NK-92 (cell line): ENCODE measurements around the gene DGCR8.

ENCODE experiments used
- DNase-seq: peaks from one replicate; lab custom pipeline; 2025; ENCODE audit not compliant: unreplicated experiment; lab: John Stamatoyannopoulos, UW

The DGCR8 gene

DNA sequence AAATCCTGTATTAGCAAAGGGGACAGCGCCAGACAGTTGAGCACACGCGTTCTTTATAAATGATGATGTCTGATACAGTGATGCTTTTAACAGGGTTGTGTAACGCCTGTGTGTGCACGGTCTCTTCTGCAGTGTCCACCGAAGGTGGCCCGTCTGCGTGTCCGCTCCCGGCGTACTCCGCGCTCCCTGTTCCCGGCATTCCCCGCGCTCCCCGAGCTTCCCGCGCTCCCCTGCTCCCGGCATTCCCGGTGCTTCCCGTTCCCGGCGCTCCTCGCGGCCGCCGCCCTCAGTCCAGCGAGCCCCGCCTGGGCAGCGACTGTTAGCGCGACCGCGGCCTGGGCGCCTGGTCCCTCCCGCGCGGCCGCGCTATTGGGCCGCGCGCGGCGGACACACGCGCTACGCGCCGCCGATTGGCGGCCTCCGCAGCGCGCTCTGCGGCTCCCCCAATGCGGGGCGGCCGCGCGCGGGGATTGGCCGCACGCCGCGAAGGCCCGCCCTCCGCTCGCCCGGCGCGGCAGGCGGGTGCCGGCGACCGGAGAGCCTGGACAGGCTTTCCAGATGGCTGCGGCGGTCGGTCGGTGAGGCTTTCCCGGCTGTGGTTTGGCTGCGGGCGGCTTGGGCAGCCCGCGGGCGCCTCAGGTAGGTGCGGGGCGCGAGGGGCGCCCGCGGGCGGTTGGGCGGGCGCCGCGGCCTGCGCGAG, at the start of gene DGCR8:
TSS of gene DGCR8 (plus strand) at position 497 of the 700 bp plus-strand sequence. CDS start 5,723 bp downstream, outside the sequence.
- no peak for DNase-seq

DNA sequence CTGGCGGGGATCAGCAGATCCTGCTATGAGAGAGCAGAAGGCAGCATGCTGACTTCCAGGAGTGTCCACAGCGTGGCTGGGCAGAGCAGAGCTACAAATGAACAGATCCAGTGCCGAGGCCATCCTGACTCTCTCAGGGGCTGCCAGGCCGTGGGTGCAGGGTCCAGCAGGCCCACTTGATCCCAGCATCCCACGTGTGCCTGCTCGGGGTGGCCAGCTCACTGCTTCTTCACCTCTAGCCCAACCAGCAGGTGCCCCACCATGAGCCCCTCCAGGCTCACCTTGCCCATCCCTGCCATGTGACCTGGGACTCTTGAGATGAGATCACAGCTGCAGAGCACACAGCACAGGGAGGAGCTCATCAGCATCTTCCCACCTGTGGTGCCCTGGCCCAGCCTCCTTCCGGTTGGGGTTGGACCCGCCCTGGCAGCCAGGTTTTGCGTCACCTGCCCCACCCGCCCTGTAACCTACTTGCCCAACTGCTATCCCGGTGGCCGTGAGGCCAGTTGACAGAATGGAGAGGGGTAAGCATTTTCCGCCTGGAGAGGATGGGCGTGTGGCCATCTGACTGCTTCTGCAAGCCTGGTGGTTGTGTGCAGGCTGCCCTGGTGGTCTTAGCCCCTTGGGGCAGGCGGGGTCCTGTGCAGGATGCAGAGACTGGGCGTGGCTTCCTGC, 48.2 kb upstream of the DGCR8 start:
- no peak for DNase-seq

DNA sequence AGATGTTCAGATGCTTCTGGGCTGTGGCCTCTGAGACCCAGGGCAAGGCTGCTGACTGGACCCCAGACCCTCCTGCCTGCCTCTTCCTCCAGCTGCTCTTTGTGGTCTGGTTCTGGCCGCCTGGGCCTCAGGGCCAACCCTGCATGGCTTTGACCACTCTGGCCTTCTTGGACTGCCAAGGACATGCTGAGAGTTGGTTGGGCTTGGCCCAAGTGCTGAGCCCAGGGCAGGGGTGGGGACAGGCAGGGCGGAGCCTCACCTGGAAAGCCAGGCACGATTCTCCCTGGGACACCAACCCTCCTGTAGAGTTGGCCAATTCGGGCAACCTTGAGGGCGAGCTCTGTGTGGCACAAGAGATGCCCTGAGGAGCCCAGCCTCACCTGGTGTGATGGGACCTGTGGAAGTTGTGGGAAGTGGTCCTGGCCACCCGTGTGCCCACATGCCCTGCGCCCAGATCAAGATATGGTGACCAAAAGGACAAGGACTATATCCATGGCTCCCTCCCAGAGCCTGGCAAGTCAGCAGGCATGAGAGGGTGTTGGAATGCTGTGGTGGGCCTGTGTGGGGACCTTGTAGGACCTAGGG, 47.5 kb upstream of the DGCR8 start:
- no peak for DNase-seq

DNA sequence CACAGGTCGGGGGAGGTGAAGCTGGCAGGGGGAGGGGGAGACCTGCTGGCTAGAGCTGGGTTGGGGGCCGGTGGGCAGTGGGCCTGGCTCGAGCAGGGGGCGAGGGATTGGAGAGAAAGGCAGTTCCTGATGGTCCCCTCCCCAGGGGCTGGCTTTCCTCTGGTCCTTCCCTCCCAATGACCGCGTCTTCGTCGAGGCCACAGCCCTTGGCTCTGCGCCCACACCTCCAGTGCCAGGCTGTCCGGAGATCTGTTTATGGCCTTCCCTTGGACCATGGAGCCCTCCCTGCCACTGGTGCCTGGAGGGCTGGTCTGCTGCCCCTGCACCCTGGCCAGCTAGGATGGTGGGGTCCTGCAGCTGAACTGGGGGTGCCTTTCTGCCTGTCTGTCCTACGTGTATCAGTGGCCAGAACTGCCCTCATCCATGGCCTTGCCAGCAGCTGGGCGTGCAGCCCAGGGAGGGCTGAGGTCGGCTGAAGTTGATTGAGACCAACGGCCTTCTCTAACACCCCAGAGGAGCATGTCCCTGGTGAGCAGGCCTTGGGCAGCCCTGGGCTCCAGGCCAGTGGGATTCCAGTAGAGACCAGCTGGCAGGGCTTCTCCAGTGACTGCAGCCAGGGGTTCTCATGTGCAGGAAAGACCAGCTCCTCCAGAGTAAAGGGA, 46.9 kb upstream of the DGCR8 start:
- DNase-seq, result no peak

DNA sequence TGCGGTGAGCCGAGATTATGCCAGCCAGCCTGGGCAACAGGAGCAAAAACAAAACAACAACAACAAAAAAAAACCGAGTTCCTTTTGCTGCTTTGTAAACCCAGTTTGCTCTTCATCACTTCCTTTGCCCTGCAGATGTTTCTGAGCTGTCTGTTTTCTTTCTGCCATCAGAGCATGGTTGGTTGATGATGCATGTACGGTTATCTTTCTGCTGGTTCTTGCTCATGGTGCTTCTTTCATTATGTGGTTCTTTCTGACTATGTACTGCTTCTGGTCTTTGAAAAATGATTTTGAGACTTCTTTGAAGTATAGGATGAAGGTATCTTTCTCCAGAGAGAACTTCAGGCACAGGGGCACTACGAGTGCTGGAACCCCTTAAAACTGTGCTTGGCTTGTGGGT, 45.9 kb upstream of the DGCR8 start:
- DNase-seq, result no peak

DNA sequence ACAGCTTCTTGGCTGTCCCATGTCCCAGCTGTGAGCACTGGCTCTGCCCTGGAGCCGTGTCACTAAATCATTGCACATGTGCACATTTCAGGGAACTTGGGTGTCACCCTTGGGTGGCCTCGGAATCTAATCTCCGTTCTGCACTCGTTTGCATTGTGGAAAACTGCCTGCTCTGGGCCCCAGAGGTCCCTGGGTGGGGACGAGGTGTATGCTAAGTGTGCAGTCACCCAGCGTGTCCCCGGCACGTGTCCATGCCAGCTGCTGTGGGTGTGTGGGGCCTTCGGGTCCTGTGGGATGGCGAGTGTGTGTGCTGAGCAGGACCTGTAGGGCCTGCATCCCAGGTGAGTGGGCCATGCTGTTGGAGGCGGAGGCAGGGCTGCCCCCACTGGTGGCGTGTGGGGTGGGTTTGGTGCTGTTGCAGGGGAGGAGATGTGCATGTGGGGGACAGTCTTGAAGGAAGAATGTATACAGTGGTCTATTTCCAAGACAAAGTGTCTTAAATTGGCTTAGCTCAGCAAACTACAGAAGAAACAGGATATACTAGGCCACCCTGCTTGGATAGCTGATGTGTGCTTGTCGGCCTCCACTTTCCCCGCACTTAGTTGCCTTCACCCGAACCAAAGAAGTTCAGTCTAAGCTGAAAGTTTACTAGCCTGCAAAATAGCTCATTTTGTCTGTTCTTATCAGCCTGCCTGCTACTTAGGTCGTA, 44.5 kb upstream of the DGCR8 start:
- DNase-seq, result no peak

DNA sequence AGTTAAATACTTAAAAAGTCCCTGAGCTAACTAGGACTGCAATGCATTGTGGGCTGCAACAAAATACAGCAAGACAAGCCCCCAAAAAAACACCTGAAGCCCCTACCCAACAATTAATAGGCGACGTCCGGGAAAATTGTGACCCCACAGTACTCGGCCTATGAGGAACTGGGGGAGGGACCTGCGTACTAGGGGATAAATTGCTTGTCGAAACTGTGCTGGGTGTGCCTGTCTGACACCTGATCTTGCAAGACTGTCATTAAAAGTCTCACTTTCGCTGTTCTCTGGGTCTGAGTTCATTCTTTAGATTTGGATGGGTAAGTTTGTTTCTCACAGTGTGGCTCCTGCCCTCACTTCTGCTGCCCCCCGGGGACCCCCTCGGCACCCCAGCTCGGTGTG, 44.0 kb upstream of the DGCR8 start:
- DNase-seq, result no peak

DNA sequence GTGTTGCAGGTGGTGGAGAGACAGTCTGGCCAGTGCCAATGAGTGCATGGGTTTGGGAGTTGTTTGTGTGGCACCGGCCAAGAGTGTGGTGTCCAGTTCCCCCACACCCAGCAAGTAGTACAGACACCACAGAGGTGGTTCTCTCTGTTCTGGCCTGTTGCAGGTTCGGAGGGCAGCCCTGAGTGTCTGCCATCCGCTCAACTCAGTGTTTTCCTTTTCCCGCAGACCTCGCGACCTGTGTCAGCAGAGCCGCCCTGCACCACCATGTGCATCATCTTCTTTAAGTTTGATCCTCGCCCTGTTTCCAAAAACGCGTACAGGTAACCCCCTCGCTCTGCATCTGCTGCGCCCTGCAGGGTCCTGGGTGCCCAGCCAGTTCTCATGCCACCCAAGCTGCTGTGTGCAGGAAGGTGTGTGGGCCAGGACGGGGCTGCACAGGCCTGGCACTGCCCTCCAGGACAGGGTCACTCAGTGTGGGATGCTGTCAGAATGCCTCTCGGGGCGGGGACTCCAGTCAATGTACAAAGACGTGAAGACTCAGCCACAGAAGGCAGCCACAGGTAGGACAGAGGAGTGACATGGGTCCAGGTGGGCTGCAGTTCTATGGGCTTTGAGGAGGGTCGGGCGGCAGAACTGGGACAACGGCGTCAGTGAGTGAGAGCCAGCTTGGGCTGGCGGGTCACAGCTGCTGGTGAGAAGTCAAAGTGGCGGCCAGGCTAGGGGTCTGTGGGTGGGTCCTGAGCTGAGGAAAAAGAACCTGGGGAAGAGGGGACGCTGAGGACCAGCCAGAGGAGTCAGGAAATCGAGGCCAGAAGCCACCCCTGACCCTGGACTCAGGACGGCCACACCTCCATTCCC, 43.3 kb upstream of the DGCR8 start:
- no peak for DNase-seq

DNA sequence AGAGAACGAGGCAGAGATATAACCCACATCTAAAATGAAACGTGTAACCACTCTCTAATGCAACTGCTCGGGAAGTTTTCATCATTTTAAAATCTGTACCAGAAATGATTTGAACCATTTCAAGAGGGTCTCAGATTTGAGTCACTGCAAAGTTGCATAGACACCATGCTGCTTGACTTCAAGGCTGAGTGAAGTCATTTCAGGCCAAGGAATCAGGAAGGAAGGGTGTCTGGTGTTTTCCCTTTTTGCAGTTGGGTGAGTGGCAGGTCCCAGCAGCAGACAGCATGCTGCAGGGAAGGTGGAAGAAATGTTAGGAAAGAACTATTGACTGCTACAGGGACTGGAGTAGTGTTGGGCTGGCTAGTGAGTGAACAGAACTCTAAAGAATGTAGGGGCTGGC, 42.6 kb upstream of the DGCR8 start:
- DNase-seq, result no peak

DNA sequence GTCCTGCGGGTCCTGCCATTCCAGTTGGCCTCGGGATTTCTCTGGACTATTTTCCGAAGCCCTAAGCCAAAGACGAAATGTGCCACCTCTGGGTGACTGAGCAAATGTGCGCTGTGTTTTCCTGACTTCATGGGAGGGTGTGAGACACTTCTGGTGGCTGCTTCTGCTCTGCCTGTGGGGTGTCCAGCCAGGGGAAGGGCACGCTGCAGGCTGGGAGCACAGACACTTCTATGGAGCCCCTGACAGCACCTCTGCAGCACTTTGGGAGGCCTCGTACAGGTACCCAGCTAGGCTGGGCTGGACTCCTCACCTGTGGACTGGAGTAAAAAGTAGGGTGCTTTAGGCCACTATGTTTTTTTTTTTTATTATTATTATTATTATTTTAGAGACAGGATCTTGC, 41.5 kb upstream of the DGCR8 start:
- DNase-seq, result no peak

DNA sequence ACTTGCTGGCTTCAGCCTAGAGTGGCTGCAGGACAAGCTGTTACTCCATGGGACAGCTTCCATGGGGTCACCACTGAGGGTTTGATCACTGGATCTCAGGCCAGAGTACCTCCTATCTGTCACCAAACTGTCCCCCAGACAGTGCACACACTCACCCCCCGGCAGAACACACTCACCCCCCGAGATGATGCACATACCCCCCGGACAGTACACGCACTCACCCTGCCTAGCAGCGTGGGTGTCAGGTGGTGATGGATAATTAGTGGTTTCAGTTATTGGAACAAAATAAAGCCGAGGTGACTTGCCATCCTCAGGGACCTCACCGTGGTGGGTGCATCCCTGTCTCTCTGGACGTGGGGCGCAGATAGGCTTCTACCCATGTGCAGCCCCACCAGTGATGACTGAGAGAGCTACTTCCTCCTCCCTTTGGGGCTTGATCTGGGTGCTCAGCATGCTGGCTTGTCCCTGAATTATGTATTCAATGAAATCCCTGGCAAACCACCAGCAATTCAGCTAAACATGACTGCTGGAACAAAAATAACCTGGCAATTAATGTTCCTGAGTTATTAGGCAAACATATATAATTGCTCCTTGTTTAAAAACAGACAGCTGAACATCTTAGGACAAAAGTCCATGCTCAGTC, 40.2 kb upstream of the DGCR8 start:
- no peak for DNase-seq

DNA sequence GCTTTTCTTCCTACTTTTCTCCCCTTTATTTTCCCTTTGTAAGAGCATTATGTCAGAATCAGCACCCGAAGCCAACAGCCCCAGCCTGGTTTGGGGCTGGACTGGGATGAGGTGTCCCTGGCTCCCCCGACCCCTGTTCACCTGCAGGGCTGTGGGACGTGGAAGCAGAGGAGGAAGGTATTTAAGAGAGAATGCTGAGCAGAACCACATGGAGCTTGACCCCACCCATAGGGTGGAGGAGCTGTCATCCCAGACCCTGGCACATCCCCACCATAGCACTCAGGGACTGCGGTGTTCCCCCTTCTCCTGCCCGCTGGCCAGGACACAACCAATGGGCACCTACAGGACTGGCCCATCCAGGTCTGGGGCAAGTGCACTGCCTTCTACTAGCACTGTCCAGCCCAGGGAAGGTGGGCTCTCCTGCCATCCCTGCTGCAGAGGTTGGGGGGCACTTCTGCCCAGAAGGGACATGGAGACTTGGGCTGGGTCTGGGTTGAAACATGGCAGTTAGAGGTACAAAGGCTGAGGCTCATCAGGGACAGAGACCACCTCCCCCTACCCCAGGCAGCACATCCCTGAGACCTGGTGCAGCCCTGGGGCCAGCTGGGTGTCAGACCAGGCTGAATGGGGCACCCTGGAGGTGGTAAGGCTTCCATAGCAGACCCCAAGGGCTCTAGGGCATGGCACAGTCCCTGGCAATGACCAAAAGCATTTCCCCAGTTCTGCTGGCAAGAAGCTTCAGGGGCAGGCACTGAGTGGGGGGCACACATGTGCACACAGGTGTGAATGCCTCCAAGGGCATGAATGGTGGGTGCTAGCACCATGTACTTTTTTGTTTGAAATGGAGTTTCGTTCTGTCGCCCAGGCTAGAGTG, 39.5 kb upstream of the DGCR8 start:
- DNase-seq, result no peak

DNA sequence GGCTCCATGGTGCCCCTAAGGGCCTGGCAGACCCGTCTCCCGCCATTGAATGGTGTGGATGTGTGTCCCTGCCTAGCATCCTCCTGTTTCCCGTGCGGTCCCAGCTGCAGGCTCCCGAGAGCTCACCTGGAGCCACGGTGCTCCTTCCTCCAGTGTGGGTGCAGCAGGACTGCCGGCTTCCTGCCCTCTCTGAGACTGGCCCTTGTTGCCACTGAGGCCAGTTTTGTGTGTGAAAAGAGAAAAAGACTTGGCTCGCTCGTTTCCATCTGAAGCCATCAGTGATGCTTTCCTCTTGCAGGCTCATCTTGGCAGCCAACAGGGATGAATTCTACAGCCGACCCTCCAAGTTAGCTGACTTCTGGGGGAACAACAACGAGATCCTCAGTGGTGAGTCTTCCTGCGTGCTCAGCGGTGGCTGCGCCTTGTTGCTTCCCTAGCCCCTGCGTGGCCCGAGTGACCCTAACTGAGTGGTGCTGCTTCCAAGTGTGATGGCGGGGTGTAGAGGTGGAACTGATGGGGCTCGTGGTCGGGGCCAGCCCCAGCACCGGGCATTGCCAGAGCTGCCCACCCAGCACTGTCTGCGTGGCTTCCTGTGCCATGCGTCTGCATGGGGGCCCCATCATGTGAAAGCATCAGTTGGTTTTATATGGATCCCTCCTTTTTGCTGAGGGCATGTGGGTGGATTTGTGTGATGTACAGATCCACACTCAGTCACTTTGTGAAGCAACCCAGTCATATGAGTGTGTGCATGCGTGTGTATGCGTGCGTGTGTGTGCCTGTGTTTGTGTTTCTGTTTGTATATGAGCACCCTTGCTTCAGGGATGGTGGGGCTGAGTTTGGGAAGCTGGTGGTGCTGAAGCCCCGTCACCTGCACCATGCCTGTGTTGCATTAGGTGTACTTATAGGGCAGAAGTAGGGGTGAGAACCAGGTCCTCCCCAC, 36.7 kb upstream of the DGCR8 start:
- DNase-seq, result no peak

DNA sequence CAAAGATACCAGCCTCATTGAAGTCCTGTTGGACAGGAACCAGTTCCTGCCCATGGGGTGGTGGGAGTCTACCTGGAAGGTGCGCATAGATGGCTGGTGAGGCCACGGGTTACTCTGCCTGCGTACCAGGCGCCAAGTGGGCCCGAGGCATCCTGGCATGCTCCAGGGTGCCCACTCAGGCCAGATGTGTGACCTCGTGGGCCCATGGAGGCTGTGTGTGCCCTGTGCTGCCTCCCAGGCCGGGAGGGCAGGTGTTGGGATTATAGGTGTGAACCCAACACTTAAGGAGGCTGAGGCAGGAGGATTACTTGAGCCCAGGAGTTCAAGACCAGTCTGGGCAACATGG, 36.1 kb upstream of the DGCR8 start:
- DNase-seq, result no peak

DNA sequence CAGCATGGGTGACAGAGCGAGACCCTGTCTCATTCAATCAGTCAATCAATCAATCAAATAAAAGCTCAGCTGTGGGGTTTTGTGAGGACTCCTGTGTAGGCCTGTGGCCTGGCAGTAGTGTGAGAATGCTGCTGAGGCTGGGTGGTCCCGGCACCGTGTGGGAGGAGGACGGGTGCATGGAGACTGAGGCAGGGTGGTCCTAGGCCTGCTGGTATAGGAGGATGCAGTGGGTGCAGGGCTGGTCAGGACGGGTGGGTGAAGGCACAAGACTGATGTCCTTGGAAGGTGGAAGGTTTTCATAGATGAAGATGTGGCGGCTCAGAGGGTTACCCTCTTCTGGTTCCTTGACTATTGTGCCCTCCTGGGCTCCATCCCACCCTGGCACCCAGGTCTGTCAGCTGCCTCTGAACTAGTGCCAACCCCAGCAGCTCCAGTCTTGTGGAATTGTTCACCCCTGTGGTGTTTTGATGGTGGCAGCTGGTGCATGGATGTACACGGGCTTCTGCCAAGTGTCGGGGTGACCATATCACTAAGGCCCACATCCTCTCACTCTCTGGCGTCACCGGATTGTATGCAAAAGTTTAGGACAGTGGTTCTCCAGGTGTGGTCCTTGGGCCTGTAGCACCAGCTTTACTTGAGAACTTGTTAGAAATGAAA, 35.4 kb upstream of the DGCR8 start:
- DNase-seq, result no peak

DNA sequence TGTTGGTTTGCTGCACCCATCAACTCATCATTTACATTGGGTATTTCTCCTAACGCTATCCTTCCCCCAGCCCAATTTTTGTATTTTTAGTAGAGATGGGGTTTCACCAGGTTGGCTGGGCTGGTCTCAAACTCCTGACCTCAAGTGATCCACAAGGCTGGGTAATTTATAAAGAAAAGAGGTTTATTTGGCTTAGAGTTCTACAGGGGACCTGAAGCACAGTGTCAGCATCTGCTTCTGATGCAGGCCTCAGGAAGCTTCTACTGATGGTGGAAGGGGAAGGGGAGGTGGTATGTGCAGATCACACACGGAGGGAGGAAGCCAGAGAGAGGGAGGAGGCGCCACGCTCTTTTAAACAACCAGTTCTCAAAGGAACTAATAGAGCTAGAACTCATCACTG, 33.3 kb upstream of the DGCR8 start:
- DNase-seq, result no peak

DNA sequence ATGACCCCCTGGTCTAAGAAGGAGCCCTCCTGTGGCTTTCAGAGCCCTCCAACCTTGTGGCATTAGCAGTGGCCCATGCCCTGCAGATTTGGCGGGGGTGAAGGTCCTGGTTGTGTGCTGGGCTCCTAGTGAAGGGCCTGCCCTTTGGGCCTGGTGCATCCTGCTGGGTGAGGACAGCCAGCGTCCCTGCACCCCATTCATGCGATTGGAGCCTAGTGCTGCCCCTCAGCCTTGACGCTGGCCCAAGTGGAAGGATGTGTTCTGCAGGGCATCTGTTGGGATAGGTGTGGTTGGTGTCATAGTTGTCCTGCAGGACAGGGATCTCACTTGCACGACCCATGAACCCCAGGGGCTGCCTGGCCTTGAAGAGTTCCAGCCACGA, 28.1 kb upstream of the DGCR8 start:
- DNase-seq, result no peak
